NB4 (cell line): ENCODE measurements around the gene FAM120B.

Experiments
- DNase-seq: peaks from one replicate; pipeline ENCODE4 v3.0.0; 2010; ENCODE audit warnings: low read depth
- H3K4me3 ChIP-seq: one replicate; pipeline ENCODE4 v1.5.1; 2011; ENCODE audit warnings: mild to moderate bottlenecking, low read depth, low read length, moderate library complexity
- CTCF ChIP-seq: IDR thresholded peaks from one replicate; pipeline ENCODE4 v1.5.1; 2012; ENCODE audit warnings: low read depth, low read length
- MAX ChIP-seq: IDR thresholded peaks from 2 replicates; pipeline ENCODE4 v1.6.1; 2011; ENCODE audit warnings: low read depth, low read length
- MYC ChIP-seq: IDR thresholded peaks from 2 replicates; pipeline ENCODE4 v1.6.1; 2011; ENCODE audit warnings: low read depth, low read length
- POLR2A ChIP-seq: IDR thresholded peaks from 2 replicates; pipeline ENCODE4 v1.6.1; 2011; ENCODE audit warnings: mild to moderate bottlenecking; ENCODE audit not compliant: insufficient read length; ENCODE audit errors: extremely low read depth

FAM120B gene

GRCh38 chr6:170372380-170373325 lies 66.1 kb downstream of the FAM120B start:
- no peak for DNase-seq
- H3K4me3 ChIP-seq = no peak overlapping the region
- TF ChIP-seq MAX (no peak), MYC (no peak), CTCF (no peak), POLR2A (no peak)

- DNase-seq = peak; percentile 31
- TF ChIP-seq POLR2A = no peak
- no peak for TF ChIP-seq CTCF
- no peak for TF ChIP-seq MAX
- TF ChIP-seq MYC = no peak
- no peak overlapping the region for H3K4me3 ChIP-seq
Observed at GRCh38 chr6:170374571-170375444, 68.2 kb downstream of the FAM120B start.

- DNase-seq = no peak
- H3K4me3 ChIP-seq = no peak overlapping the region
- TF ChIP-seq CTCF = no peak
- no peak for TF ChIP-seq POLR2A
Observed at GRCh38 chr6:170375661-170376060, 69.1 kb downstream of the FAM120B start.

GRCh38 chr6:170376386-170377043 lies 70.0 kb downstream of the FAM120B start:
- DNase-seq = no peak
- TF ChIP-seq CTCF (no peak), MAX (no peak), MYC (no peak), POLR2A (no peak)
- no peak overlapping the region for H3K4me3 ChIP-seq

- no peak for DNase-seq
- H3K4me3 ChIP-seq = no peak overlapping the region
- no peak for TF ChIP-seq POLR2A
- no peak for TF ChIP-seq MAX
- no peak for TF ChIP-seq CTCF
- no peak for TF ChIP-seq MYC
Observed at GRCh38 chr6:170378502-170378901, 71.9 kb downstream of the FAM120B start.
